CD4-positive, alpha-beta T cell (primary cell): ENCODE results near the gene SSTR1. TPM values are rescaled to one million over a fixed set of nuclear protein-coding genes. Genes with fewer than 3 reads are reported as not detected.

ENCODE experiments used
- ATAC-seq: fragments of 200-7000 bp; cut with Tn5 transposase; one replicate; pipeline ENCODE4 v1.10.0; 2022; ENCODE audit warnings: mild to moderate bottlenecking; ENCODE audit not compliant: poor library complexity
- CTCF ChIA-PET: fragments of 350-600 bp; sonication (Branson Sonifier 250); formaldehyde crosslinking; loops from one replicate; lab custom pipeline; 2021; ENCODE audit warnings: antibody characterized with exemption, inconsistent platforms; lab: Charles Lee
- POLR2A ChIA-PET: fragments of 350-600 bp; sonication (Branson Sonifier 250); formaldehyde crosslinking; loops from one replicate; lab custom pipeline; 2021; ENCODE audit warnings: antibody characterized with exemption, inconsistent platforms; lab: Charles Lee
- DNase-seq, 14 experiments: peaks; one replicate each; pipeline ENCODE4 v3.0.0-alpha.2; 2013 to 2020; ENCODE audit warnings: mixed read lengths in 2 of 14
- H3K27ac ChIP-seq, 2 donors: one replicate each; pipeline versions ENCODE4 v1.5.1 to v1.7.0; 2013; ENCODE audit warnings: low read length in 2 of 2, low read depth in 1 of 2, mild to moderate bottlenecking in 1 of 2
- H3K27me3 ChIP-seq, 2 experiments: 1 replicate in 1 of 2; 2 replicates in 1 of 2; pipeline versions ENCODE4 v1.6.1 to v1.7.0; 2013; ENCODE audit warnings: low read length in 2 of 2, control low read depth in 1 of 2, mild to moderate bottlenecking in 1 of 2, moderate library complexity in 1 of 2; ENCODE audit not compliant: insufficient read depth in 2 of 2, control insufficient read depth in 1 of 2
- H3K36me3 ChIP-seq: one replicate; pipeline ENCODE4 v1.6.1; 2013; ENCODE audit warnings: low read length, control low read depth; ENCODE audit not compliant: insufficient read depth
- H3K4me1 ChIP-seq: one replicate; pipeline ENCODE4 v1.6.1; 2013; ENCODE audit warnings: low read length, control low read depth; ENCODE audit not compliant: insufficient read depth
- H3K4me3 ChIP-seq: one replicate; pipeline ENCODE4 v1.5.1; 2013; ENCODE audit warnings: mild to moderate bottlenecking, low read length, moderate library complexity
- H3K9me3 ChIP-seq, 2 experiments: 1 replicate in 1 of 2; 2 replicates in 1 of 2; pipeline versions ENCODE4 v1.6.1 to v1.7.0; 2013; ENCODE audit warnings: low read length in 2 of 2, mild to moderate bottlenecking in 2 of 2, control low read depth in 1 of 2, moderate library complexity in 1 of 2; ENCODE audit not compliant: control insufficient read depth in 1 of 2, insufficient read depth in 1 of 2
- H3K27ac Mint-ChIP-seq: one replicate; pipeline ENCODE4 v1.8.0; 2020; ENCODE audit warnings: mixed read lengths
- H3K27me3 Mint-ChIP-seq: one replicate; pipeline ENCODE4 v1.8.0; 2021; ENCODE audit warnings: mixed read lengths
- H3K36me3 Mint-ChIP-seq: one replicate; pipeline ENCODE4 v1.8.0; 2021; ENCODE audit warnings: low read depth, mixed read lengths
- H3K4me1 Mint-ChIP-seq: one replicate; pipeline ENCODE4 v1.8.0; 2021; ENCODE audit warnings: low read depth, mixed read lengths
- H3K4me3 Mint-ChIP-seq: one replicate; pipeline ENCODE4 v1.8.0; 2020; ENCODE audit warnings: mild to moderate bottlenecking, mixed read lengths
- H3K9me3 Mint-ChIP-seq: one replicate; pipeline ENCODE4 v1.8.0; 2020; ENCODE audit warnings: mixed read lengths
- intact Hi-C, 2 experiments: fragments of 100-400 bp; cut with DNase I in 1 of 2; cut with micrococcal nuclease in 1 of 2; formaldehyde crosslinking; loops; one replicate each; pipeline versions ENCODE4 v1.15.1 to v1.9.0; 2023 to 2025; cut with DNase I, micrococcal nuclease
- total RNA-seq, 174 experiments: library from RNA in 2 of 174; stranded (reverse) in 2 of 174; gene quantifications; one replicate each; pipeline ENCODE4 v1.2.3 and lab custom pipeline; 2021 to 2026
- TF ChIP-seq, protein P1 (sequence below): fragments of 200-600 bp; IDR thresholded peaks from one replicate; pipeline ENCODE4 v1.8.0; 2022; ENCODE audit warnings: antibody characterized with exemption, mild to moderate bottlenecking

Gene SSTR1
- total RNA-seq, 2 experiments from 2014 or later, result not detected

DNA sequence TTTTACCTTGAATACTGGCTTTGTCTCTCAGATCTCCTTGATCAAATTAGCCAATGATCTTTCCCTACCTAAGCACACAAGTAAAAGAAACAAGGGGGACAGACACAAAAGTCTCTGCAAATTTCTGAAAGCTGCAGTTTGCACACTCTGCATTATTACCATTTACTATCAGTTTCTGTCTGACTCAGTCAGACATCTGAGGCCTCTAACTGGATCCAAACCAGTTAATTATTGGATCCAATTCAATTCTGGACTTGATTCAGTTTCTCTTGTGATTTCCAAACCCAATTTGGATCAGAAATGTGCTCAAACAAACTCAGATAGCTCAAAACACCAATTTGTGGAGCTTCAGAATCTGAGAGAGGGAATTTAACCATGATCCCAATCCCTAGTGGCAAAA is 16.6 kb downstream of the SSTR1 start:
- TF ChIP-seq, protein P1, sequence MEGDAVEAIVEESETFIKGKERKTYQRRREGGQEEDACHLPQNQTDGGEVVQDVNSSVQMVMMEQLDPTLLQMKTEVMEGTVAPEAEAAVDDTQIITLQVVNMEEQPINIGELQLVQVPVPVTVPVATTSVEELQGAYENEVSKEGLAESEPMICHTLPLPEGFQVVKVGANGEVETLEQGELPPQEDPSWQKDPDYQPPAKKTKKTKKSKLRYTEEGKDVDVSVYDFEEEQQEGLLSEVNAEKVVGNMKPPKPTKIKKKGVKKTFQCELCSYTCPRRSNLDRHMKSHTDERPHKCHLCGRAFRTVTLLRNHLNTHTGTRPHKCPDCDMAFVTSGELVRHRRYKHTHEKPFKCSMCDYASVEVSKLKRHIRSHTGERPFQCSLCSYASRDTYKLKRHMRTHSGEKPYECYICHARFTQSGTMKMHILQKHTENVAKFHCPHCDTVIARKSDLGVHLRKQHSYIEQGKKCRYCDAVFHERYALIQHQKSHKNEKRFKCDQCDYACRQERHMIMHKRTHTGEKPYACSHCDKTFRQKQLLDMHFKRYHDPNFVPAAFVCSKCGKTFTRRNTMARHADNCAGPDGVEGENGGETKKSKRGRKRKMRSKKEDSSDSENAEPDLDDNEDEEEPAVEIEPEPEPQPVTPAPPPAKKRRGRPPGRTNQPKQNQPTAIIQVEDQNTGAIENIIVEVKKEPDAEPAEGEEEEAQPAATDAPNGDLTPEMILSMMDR, result no peak
- H3K27ac Mint-ChIP-seq, result no peak overlapping the region
- DNase-seq, result no peak
- no peaks in the 10 kb centered on the region for H3K27me3 ChIP-seq
- H3K27ac ChIP-seq, result no peak overlapping the region
- intact Hi-C loops, result no loop called here
- H3K9me3 Mint-ChIP-seq, result no peaks in the 10 kb centered on the region
- no peaks in the 10 kb centered on the region for H3K9me3 ChIP-seq
- H3K4me1 Mint-ChIP-seq, result no peaks in the 10 kb centered on the region
- H3K36me3 Mint-ChIP-seq, result no peaks in the 10 kb centered on the region
- no peaks in the 10 kb centered on the region for H3K4me1 ChIP-seq
- peaks cover under 1% of the 10 kb centered on the region for H3K27me3 Mint-ChIP-seq
- ATAC-seq, result no peak
- H3K4me3 ChIP-seq, result no peak overlapping the region
- ChIA-PET POLR2A (no interaction called here), CTCF (no interaction called here)
- no peaks in the 10 kb centered on the region for H3K36me3 ChIP-seq
- H3K4me3 Mint-ChIP-seq, result no peak overlapping the region

DNA sequence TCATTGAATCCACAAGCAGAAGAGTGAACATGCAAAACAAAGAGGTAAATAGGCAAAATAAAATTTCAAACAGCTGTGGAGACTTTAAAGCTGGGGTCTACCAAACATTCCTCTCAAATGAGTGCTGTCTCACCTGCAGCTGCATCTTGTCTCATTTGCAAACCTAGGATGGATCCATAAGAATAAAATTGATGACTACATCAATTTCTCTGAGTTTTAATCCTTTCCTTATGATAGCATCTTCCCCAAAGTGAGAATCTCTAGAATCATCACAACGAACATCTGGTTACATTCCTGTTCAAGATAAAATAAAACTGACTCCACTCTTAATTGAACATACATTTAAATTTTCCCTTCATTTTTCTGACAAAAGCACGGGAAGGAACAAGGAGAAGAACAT is 18.2 kb downstream of the SSTR1 start:
- H3K27ac ChIP-seq, result no peak overlapping the region
- no peaks in the 10 kb centered on the region for H3K36me3 Mint-ChIP-seq
- no peaks in the 10 kb centered on the region for H3K27me3 ChIP-seq
- DNase-seq (no peak), ATAC-seq (no peak)
- TF ChIP-seq, protein P1, result no peak
- intact Hi-C loops, result no loop called here
- no peaks in the 10 kb centered on the region for H3K4me1 Mint-ChIP-seq
- H3K4me1 ChIP-seq, result no peaks in the 10 kb centered on the region
- H3K9me3 Mint-ChIP-seq, result no peaks in the 10 kb centered on the region
- no peaks in the 10 kb centered on the region for H3K36me3 ChIP-seq
- H3K4me3 Mint-ChIP-seq, result no peak overlapping the region
- CTCF ChIA-PET, result no interaction called here
- H3K9me3 ChIP-seq, result no peaks in the 10 kb centered on the region
- H3K4me3 ChIP-seq, result no peak overlapping the region
- H3K27me3 Mint-ChIP-seq, result no peaks in the 10 kb centered on the region
- POLR2A ChIA-PET, result no interaction called here
- H3K27ac Mint-ChIP-seq, result no peak overlapping the region

DNA sequence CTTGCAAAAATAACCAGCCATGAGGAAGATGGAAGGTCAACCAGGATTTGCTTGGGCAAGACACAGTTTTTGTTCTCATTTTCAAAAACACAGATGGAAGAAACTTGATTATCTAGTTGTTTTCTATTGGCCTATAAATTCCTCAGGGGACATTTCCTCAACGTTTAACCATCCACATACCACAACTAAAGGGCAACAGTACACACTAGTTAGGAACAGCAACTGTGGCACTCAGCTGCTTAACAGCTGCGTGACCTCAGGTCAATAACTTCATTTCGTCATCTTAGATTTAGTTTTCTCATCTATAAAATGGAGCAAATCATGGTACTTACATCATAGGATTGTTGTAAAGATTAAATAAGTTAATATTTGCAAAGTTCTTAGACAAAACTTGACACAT is 18.7 kb downstream of the SSTR1 start:
- TF ChIP-seq, protein P1, result no peak
- Histone ChIP-seq H3K36me3 (no peaks in the 10 kb centered on the region), H3K4me3 (no peak overlapping the region), H3K9me3 (no peaks in the 10 kb centered on the region), H3K4me1 (no peaks in the 10 kb centered on the region), H3K27ac (no peak overlapping the region), H3K27me3 (no peaks in the 10 kb centered on the region)
- ATAC-seq, result no peak
- DNase-seq, result no peak
- Mint-ChIP-seq H3K4me3 (no peak overlapping the region), H3K36me3 (no peaks in the 10 kb centered on the region), H3K27ac (no peak overlapping the region), H3K4me1 (no peaks in the 10 kb centered on the region), H3K27me3 (no peaks in the 10 kb centered on the region), H3K9me3 (no peaks in the 10 kb centered on the region)
- ChIA-PET CTCF (no interaction called here), POLR2A (no interaction called here)
- intact Hi-C loops, result no loop called here
